HepG2 (cell line): ENCODE measurements around the gene TTC9. TPM values are rescaled to one million over a fixed set of nuclear protein-coding genes. Genes with fewer than 3 reads are reported as not detected.

ENCODE experiments used
- ATAC-seq: fragments of 200-7000 bp; cut with Tn5 transposase; 3 replicates; pipeline ENCODE4 v1.9.1; 2020; ENCODE audit warnings: mild to moderate bottlenecking, moderate library complexity
- BruUV-seq: library from RNA; stranded (reverse); fragments of 400-500 nt; replicated peaks from 2 replicates; lab custom pipeline; 2021; lab: Mats Ljungman, UMichigan
- CTCF ChIA-PET: fragments of 300-600 bp; formaldehyde crosslinking; extraction: SDS; loops from one replicate; lab custom pipeline; 2021; ENCODE audit warnings: low total read pairs, inconsistent platforms, low intra/inter-chr PET ratio; lab: Yijun Ruan, JAX
- POLR2A ChIA-PET: fragments of 350-600 bp; sonication (Branson Sonifier 250); formaldehyde crosslinking; loops from one replicate; lab custom pipeline; 2020; ENCODE audit warnings: antibody characterized with exemption, inconsistent platforms; lab: Yijun Ruan, JAX
- DNase-seq: peaks from one replicate; pipeline ENCODE4 v3.0.0-alpha.2; 2015; ENCODE audit warnings: low spot score
- FAIRE-seq: peaks from 3 replicates; lab custom pipeline; 2011; peaks lifted over from hg19 to GRCh38; lab: Jason Lieb, UNC
- H2AFZ ChIP-seq: one replicate; pipeline ENCODE4 v1.6.1; 2011; ENCODE audit warnings: low read length, inconsistent platforms
- H3K27ac ChIP-seq: fragments of 300-600 bp; 3 replicates; pipeline ENCODE4 v1.8.0; 2011; ENCODE audit warnings: mixed run types, mild to moderate bottlenecking, mixed read lengths, low read length, inconsistent platforms; ENCODE audit not compliant: insufficient read depth; ENCODE audit errors: extremely low read length
- H3K27me3 ChIP-seq, 2 experiments: fragments of 200-600 bp in 1 of 2; 2 replicates in 1 of 2; 3 replicates in 1 of 2; pipeline versions ENCODE4 v1.6.0 to v1.8.0; 2011; ENCODE audit warnings: low read length in 2 of 2, mild to moderate bottlenecking in 2 of 2, moderate library complexity in 2 of 2, inconsistent platforms in 1 of 2; ENCODE audit not compliant: insufficient read depth in 2 of 2, control insufficient read depth in 1 of 2
- H3K36me3 ChIP-seq, 2 experiments: fragments of 200-600 bp in 1 of 2; replicated peaks in 1 of 2; 2 replicates in 1 of 2; 3 replicates in 1 of 2; pipeline versions ENCODE4 v1.5.1 to v1.8.0; 2011; ENCODE audit warnings: low read length in 2 of 2, inconsistent platforms in 1 of 2; ENCODE audit not compliant: insufficient read depth in 2 of 2, control insufficient read depth in 1 of 2
- H3K4me1 ChIP-seq: 2 replicates; pipeline ENCODE4 v1.5.1; 2012; ENCODE audit warnings: low read length, inconsistent platforms; ENCODE audit not compliant: insufficient read depth
- H3K4me2 ChIP-seq: 2 replicates; pipeline ENCODE4 v1.6.0; 2011; ENCODE audit warnings: low read depth, low read length, inconsistent platforms
- H3K4me3 ChIP-seq, 3 experiments: fragments of 200-600 bp in 1 of 3; sonication (generic), shearing (Covaris generic) in 1 of 3; replicated peaks in 1 of 3; 2 replicates each; pipeline ENCODE4 v1.5.1; 2011 to 2016; ENCODE audit warnings: low read length in 3 of 3, inconsistent platforms in 2 of 3, low read depth in 2 of 3, mild to moderate bottlenecking in 2 of 3, control low read depth in 1 of 3, mixed read lengths in 1 of 3; ENCODE audit not compliant: insufficient read depth in 1 of 3
- H3K79me2 ChIP-seq: one replicate; pipeline ENCODE4 v1.6.1; 2011; ENCODE audit warnings: low read length, inconsistent platforms; ENCODE audit not compliant: insufficient read depth
- H3K9ac ChIP-seq: 2 replicates; pipeline ENCODE4 v1.6.0; 2011; ENCODE audit warnings: mild to moderate bottlenecking, low read depth, low read length, inconsistent platforms; ENCODE audit not compliant: insufficient read depth
- H3K9me3 ChIP-seq: 2 replicates; pipeline ENCODE4 v1.5.1; 2012; ENCODE audit warnings: mild to moderate bottlenecking, low read length
- H4K20me1 ChIP-seq: 2 replicates; pipeline ENCODE4 v1.6.0; 2011; ENCODE audit warnings: inconsistent platforms, mild to moderate bottlenecking, low read length, moderate library complexity; ENCODE audit not compliant: insufficient read depth
- ESRRA ChIP-seq: sonication (generic); formaldehyde crosslinking; IDR thresholded peaks from 2 replicates; pipeline ENCODE4 v1.5.1; 2020; ENCODE audit warnings: mild to moderate bottlenecking, low read depth, missing genetic modification reagents
- HNRNPK ChIP-seq: fragments of 200-400 bp; formaldehyde crosslinking; IDR thresholded peaks from 2 replicates; pipeline ENCODE4 v1.6.1; 2018; ENCODE audit warnings: low read length, low read depth, moderate library complexity, mild to moderate bottlenecking; ENCODE audit not compliant: poor library complexity, severe bottlenecking
- MYC ChIP-seq: sonication (generic); formaldehyde crosslinking; IDR thresholded peaks from 2 replicates; pipeline ENCODE4 v1.9.0; 2021; ENCODE audit warnings: missing genetic modification reagents, borderline replicate concordance
- SPEN ChIP-seq: sonication (generic); formaldehyde crosslinking; IDR thresholded peaks from 2 replicates; pipeline ENCODE4 v1.5.1; 2020; ENCODE audit warnings: low read depth, mild to moderate bottlenecking, missing genetic modification reagents
- ZBTB1 ChIP-seq: sonication (generic); formaldehyde crosslinking; IDR thresholded peaks from 2 replicates; pipeline ENCODE4 v1.4.0; 2020; ENCODE audit warnings: missing genetic modification reagents, borderline replicate concordance
- ZBTB20 ChIP-seq: sonication (generic); formaldehyde crosslinking; IDR thresholded peaks from 2 replicates; pipeline ENCODE4 v1.8.1; 2023; ENCODE audit warnings: missing genetic modification reagents, low read depth, mild to moderate bottlenecking, borderline replicate concordance
- ZBTB44 ChIP-seq: sonication (generic); formaldehyde crosslinking; IDR thresholded peaks from 2 replicates; pipeline ENCODE4 v1.4.0; 2020; ENCODE audit warnings: missing genetic modification reagents
- ZEB1 ChIP-seq: IDR thresholded peaks from 2 replicates; pipeline ENCODE4 v1.6.1; 2012; ENCODE audit warnings: mild to moderate bottlenecking, low read depth, inconsistent platforms; ENCODE audit not compliant: insufficient replicate concordance
- ZNF317 ChIP-seq: sonication (generic); formaldehyde crosslinking; IDR thresholded peaks from 2 replicates; pipeline ENCODE4 v1.5.0; 2020; ENCODE audit warnings: mild to moderate bottlenecking, missing genetic modification reagents
- WGBS: methylation state at CpG from one replicate; pipeline ENCODE4 v1.1.6; 2017; ENCODE audit warnings: low lambda C conversion rate; 5-methylcytosine and 5-hydroxymethylcytosine counted together
- in situ Hi-C: cut with HindIII; loops from 2 replicates; pipeline ENCODE4 v1.10.0; 2017; ENCODE audit warnings: low pct_unique_long_range_greater_than_20kb; ENCODE audit not compliant: extremely low pct_ligation_motif_present
- intact Hi-C: fragments of 100-400 bp; cut with micrococcal nuclease; formaldehyde crosslinking; loops from one replicate; pipeline ENCODE4 v1.10.0; 2022; ENCODE audit not compliant: unreplicated experiment
- polyA plus RNA-seq, 8 experiments: library from polyadenylated mRNA; depleted of rRNA in 3 of 8; stranded (reverse) in 7 of 8; unstranded in 1 of 8; fragments of >200 nt; fragmentation: Illumina TruSeq in 4 of 8; extraction: Trizol in 4 of 8; gene quantifications; 2 replicates each; pipeline versions ENCODE4 v1.2.1 to v1.2.3, GENCODE V29; 2011 to 2016; ENCODE audit warnings: low read depth in 4 of 8, missing spikeins in 1 of 8, mixed read lengths in 1 of 8; ENCODE audit not compliant: insufficient read depth in 1 of 8
- total RNA-seq, 5 experiments: library from RNA; depleted of rRNA; stranded (reverse); fragments of >200 nt; fragmentation: Illumina TruSeq; extraction: Trizol; gene quantifications; 2 replicates each; pipeline ENCODE4 v1.2.3, GENCODE V29; 2016; ENCODE audit warnings: low read depth in 1 of 5
- TF ChIP-seq, protein P1 (sequence below), 2 experiments: IDR thresholded peaks; 2 replicates each; pipeline ENCODE4 v1.6.1; 2011 to 2012; ENCODE audit warnings: low read length in 2 of 2, borderline replicate concordance in 1 of 2, low read depth in 1 of 2, mild to moderate bottlenecking in 1 of 2, moderate library complexity in 1 of 2

The TTC9 gene
- total and polyA plus RNA-seq, 2 of the 13 experiments (the other 11 are each of a cell fraction or from before 2014, with no cell fraction given), result 0.13 to 0.30 TPM

GRCh38 chr14:70645892-70646291 lies 4.2 kb downstream of the TTC9 start (continued):
- TF ChIP-seq, protein P1, sequence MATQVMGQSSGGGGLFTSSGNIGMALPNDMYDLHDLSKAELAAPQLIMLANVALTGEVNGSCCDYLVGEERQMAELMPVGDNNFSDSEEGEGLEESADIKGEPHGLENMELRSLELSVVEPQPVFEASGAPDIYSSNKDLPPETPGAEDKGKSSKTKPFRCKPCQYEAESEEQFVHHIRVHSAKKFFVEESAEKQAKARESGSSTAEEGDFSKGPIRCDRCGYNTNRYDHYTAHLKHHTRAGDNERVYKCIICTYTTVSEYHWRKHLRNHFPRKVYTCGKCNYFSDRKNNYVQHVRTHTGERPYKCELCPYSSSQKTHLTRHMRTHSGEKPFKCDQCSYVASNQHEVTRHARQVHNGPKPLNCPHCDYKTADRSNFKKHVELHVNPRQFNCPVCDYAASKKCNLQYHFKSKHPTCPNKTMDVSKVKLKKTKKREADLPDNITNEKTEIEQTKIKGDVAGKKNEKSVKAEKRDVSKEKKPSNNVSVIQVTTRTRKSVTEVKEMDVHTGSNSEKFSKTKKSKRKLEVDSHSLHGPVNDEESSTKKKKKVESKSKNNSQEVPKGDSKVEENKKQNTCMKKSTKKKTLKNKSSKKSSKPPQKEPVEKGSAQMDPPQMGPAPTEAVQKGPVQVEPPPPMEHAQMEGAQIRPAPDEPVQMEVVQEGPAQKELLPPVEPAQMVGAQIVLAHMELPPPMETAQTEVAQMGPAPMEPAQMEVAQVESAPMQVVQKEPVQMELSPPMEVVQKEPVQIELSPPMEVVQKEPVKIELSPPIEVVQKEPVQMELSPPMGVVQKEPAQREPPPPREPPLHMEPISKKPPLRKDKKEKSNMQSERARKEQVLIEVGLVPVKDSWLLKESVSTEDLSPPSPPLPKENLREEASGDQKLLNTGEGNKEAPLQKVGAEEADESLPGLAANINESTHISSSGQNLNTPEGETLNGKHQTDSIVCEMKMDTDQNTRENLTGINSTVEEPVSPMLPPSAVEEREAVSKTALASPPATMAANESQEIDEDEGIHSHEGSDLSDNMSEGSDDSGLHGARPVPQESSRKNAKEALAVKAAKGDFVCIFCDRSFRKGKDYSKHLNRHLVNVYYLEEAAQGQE (IDR thresholded peaks at IDR 0.05; ENCODE audit: borderline replicate concordance in 1 of 2, low read depth in 1 of 2, low read length in 2 of 2), result no peak
- TF ChIP-seq SPEN (CRISPR knock-in tag) (no peak), ZBTB44 (CRISPR knock-in tag) (no peak), MYC (CRISPR knock-in tag) (no peak), ZBTB20 (CRISPR knock-in tag) (no peak)
- TF ChIP-seq, all 625 proteins: peak for 0

GRCh38 chr14:70646705-70647104 lies 5.0 kb downstream of the TTC9 start:
- WGBS, result 38% methylated on average over 2 of the region's 2 CpGs
- no peak for TF ChIP-seq HNRNPK
- no peak for TF ChIP-seq ZBTB1 (CRISPR knock-in tag)
- no peak for TF ChIP-seq ZEB1
- TF ChIP-seq ZNF317 (CRISPR knock-in tag), result no peak
- TF ChIP-seq ESRRA, result no peak
- H3K9ac ChIP-seq, result no peak overlapping the region
- H3K27ac ChIP-seq, result no peak overlapping the region
- ATAC-seq (no peak), FAIRE-seq (no peak), DNase-seq (no peak)
- no peaks in the 10 kb centered on the region for H3K9me3 ChIP-seq
- no peaks in the 10 kb centered on the region for H4K20me1 ChIP-seq
- H3K27me3 ChIP-seq, result peaks cover 9 to 22% of the 10 kb centered on the region in 2 experiments
- peaks cover 6% of the 10 kb centered on the region; the same call in 1 of the 2 replicates for H3K4me1 ChIP-seq
- BruUV-seq, result no TSS peak
- in situ Hi-C loops, result no loop called here
- H3K4me3 ChIP-seq, result no peak overlapping the region
- intact Hi-C loops, result no loop called here
- no peaks in the 10 kb centered on the region for H3K36me3 ChIP-seq
- ChIA-PET POLR2A (no interaction called here), CTCF (no interaction called here)
- H2AFZ ChIP-seq, result no peak overlapping the region
- no peak overlapping the region for H3K4me2 ChIP-seq
- no peaks in the 10 kb centered on the region for H3K79me2 ChIP-seq
